GM12892 (cell line): ENCODE data around the gene BPI.

Source experiments
- POLR2A ChIP-seq: IDR thresholded peaks from 2 replicates; pipeline ENCODE4 v1.6.1; 2011; ENCODE audit warnings: low read depth, low read length, control low read depth
- TAF1 ChIP-seq: IDR thresholded peaks from 2 replicates; pipeline ENCODE4 v1.6.1; 2011; ENCODE audit warnings: low read depth, mild to moderate bottlenecking, control low read depth, low read length, borderline replicate concordance

DNA sequence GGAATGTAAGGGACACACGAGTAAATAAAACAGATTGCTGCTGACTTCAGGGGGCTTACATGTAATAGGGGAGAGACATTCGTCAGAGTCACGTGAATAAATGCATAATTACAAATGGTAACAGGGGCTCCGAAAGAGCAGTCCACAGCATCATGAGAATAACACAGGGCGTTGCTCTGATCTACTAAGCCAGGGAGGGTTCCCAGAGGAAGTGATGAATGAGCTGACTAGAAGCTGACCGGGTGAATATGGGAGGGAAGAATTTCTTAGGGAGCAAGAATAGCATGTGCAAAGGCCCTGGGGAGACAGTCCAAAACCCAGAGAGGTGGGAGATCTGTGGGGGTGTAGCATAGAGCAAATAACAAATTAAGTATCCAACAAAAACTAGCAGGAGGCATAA, 2.4 kb downstream of the BPI start:
- no peak for TF ChIP-seq POLR2A
- no peak for TF ChIP-seq TAF1
